ENCODE measurements around the gene RILPL1.
"Not testable (repeated sequence)": the region's sequence is repeated elsewhere in the genome, so short reads cannot be mapped to it uniquely, and the experiment has no call there.

RILPL1 gene

GRCh38 chr12:123478762-123479161 lies 54.8 kb downstream of the RILPL1 start:
- Histone ChIP-seq H3K36me3 (ENCODE audit: insufficient read depth, low read length) (no peaks in the 10 kb centered on the region), H3K9me3 (ENCODE audit: control insufficient read depth, insufficient read depth, low read length) (no peaks in the 10 kb centered on the region), H3K9ac (ENCODE audit: low read depth, low read length) (no peak overlapping the region), H3K4me1 (ENCODE audit: insufficient read depth, low read length) (no peaks in the 10 kb centered on the region; the same call in 1 of the 2 replicates)

- Histone ChIP-seq H3K4me1 (ENCODE audit: insufficient read depth, low read length) (no peaks in the 10 kb centered on the region), H3K36me3 (ENCODE audit: insufficient read depth, low read length) (no peaks in the 10 kb centered on the region), H3K9ac (ENCODE audit: low read depth, low read length) (no peak overlapping the region), H3K9me3 (ENCODE audit: control insufficient read depth, insufficient read depth, low read length) (no peaks in the 10 kb centered on the region)
Observed at GRCh38 chr12:123478069-123478468, 55.5 kb downstream of the RILPL1 start.

GRCh38 chr12:123475246-123475703 lies 58.2 kb downstream of the RILPL1 start:
- Histone ChIP-seq H3K4me1 (ENCODE audit: insufficient read depth, low read length) (no peaks in the 10 kb centered on the region), H3K36me3 (ENCODE audit: insufficient read depth, low read length) (no peaks in the 10 kb centered on the region; the same call in 1 of the 2 replicates), H3K9me3 (ENCODE audit: control insufficient read depth, insufficient read depth, low read length) (no peaks in the 10 kb centered on the region), H3K9ac (ENCODE audit: low read depth, low read length) (no peak overlapping the region)

GRCh38 chr12:123474485-123475245 lies 58.9 kb downstream of the RILPL1 start:
- Histone ChIP-seq H3K9me3 (ENCODE audit: control insufficient read depth, insufficient read depth, low read length) (no peaks in the 10 kb centered on the region), H3K9ac (ENCODE audit: low read depth, low read length) (no peak overlapping the region), H3K36me3 (ENCODE audit: insufficient read depth, low read length) (no peaks in the 10 kb centered on the region; the same call in 1 of the 2 replicates), H3K4me1 (ENCODE audit: insufficient read depth, low read length) (no peaks in the 10 kb centered on the region)

- Histone ChIP-seq H3K9me3 (ENCODE audit: control insufficient read depth, insufficient read depth, low read length) (no peaks in the 10 kb centered on the region), H3K4me1 (ENCODE audit: insufficient read depth, low read length) (no peaks in the 10 kb centered on the region), H3K36me3 (ENCODE audit: insufficient read depth, low read length) (no peaks in the 10 kb centered on the region; the same call in 1 of the 2 replicates), H3K9ac (ENCODE audit: low read depth, low read length) (no peak overlapping the region)
Observed at GRCh38 chr12:123472438-123472849, 61.1 kb downstream of the RILPL1 start.

GRCh38 chr12:123471374-123472068 lies 62.0 kb downstream of the RILPL1 start:
- H3K9ac ChIP-seq (ENCODE audit: low read depth, low read length) = no peak overlapping the region
- no peaks in the 10 kb centered on the region; the same call in 1 of the 2 replicates for H3K36me3 ChIP-seq (ENCODE audit: insufficient read depth, low read length)
- no peaks in the 10 kb centered on the region for H3K4me1 ChIP-seq (ENCODE audit: insufficient read depth, low read length)
- no peaks in the 10 kb centered on the region for H3K9me3 ChIP-seq (ENCODE audit: control insufficient read depth, insufficient read depth, low read length)

- H3K4me1 ChIP-seq (ENCODE audit: insufficient read depth, low read length) = no peaks in the 10 kb centered on the region
- H3K9me3 ChIP-seq (ENCODE audit: control insufficient read depth, insufficient read depth, low read length) = no peaks in the 10 kb centered on the region
- no peak overlapping the region for H3K9ac ChIP-seq (ENCODE audit: low read depth, low read length)
- no peaks in the 10 kb centered on the region; the same call in 1 of the 2 replicates for H3K36me3 ChIP-seq (ENCODE audit: insufficient read depth, low read length)
Observed at GRCh38 chr12:123469978-123470377, 63.5 kb downstream of the RILPL1 start.

GRCh38 chr12:123468786-123469185 lies 64.7 kb downstream of the RILPL1 start:
- Histone ChIP-seq H3K36me3 (ENCODE audit: insufficient read depth, low read length) (no peaks in the 10 kb centered on the region; the same call in 1 of the 2 replicates), H3K9ac (ENCODE audit: low read depth, low read length) (no peak overlapping the region), H3K9me3 (ENCODE audit: control insufficient read depth, insufficient read depth, low read length) (no peaks in the 10 kb centered on the region), H3K4me1 (ENCODE audit: insufficient read depth, low read length) (no peaks in the 10 kb centered on the region)

GRCh38 chr12:123465084-123465483 lies 68.4 kb downstream of the RILPL1 start:
- H3K9me3 ChIP-seq (ENCODE audit: control insufficient read depth, insufficient read depth, low read length) = no peaks in the 10 kb centered on the region
- no peaks in the 10 kb centered on the region for H3K36me3 ChIP-seq (ENCODE audit: insufficient read depth, low read length)
- no peak overlapping the region for H3K9ac ChIP-seq (ENCODE audit: low read depth, low read length)
- H3K4me1 ChIP-seq (ENCODE audit: insufficient read depth, low read length) = no peaks in the 10 kb centered on the region

- not testable (repeated sequence) for H3K9ac ChIP-seq (ENCODE audit: low read depth, low read length); H3K9me3 ChIP-seq (ENCODE audit: control insufficient read depth, insufficient read depth, low read length); H3K4me1 ChIP-seq (ENCODE audit: insufficient read depth, low read length); H3K36me3 ChIP-seq (ENCODE audit: insufficient read depth, low read length)
Observed at GRCh38 chr12:123463174-123463573, 70.3 kb downstream of the RILPL1 start.

- peak within 1 kb of the TSS; percentile 87 for H3K9ac ChIP-seq (ENCODE audit: low read depth, low read length)
- H3K36me3 ChIP-seq (ENCODE audit: insufficient read depth, low read length) = no peaks in the 10 kb centered on the region
- H3K4me1 ChIP-seq (ENCODE audit: insufficient read depth, low read length) = no peaks in the 10 kb centered on the region
- no peaks in the 10 kb centered on the region for H3K9me3 ChIP-seq (ENCODE audit: control insufficient read depth, insufficient read depth, low read length)
Observed at GRCh38 chr12:123457980-123458779, 75.3 kb downstream of the RILPL1 start, which contains the start of gene SNRNP35. TSS of gene SNRNP35 (plus strand) at chr12:123458139. CDS start at chr12:123465541, 7,402 bp downstream.

- no peak overlapping the region for H3K9ac ChIP-seq (ENCODE audit: low read depth, low read length)
- H3K36me3 ChIP-seq (ENCODE audit: insufficient read depth, low read length) = no peaks in the 10 kb centered on the region
- H3K4me1 ChIP-seq (ENCODE audit: insufficient read depth, low read length) = no peaks in the 10 kb centered on the region
- no peaks in the 10 kb centered on the region for H3K9me3 ChIP-seq (ENCODE audit: control insufficient read depth, insufficient read depth, low read length)
Observed at GRCh38 chr12:123453165-123453564, 80.4 kb downstream of the RILPL1 start.

GRCh38 chr12:123452276-123452550 lies 81.3 kb downstream of the RILPL1 start:
- not testable (repeated sequence) for H3K9ac ChIP-seq (ENCODE audit: low read depth, low read length); H3K9me3 ChIP-seq (ENCODE audit: control insufficient read depth, insufficient read depth, low read length); H3K4me1 ChIP-seq (ENCODE audit: insufficient read depth, low read length); H3K36me3 ChIP-seq (ENCODE audit: insufficient read depth, low read length)

- Histone ChIP-seq H3K4me1 (ENCODE audit: insufficient read depth, low read length) (peaks cover 9% of the 10 kb centered on the region; the same call in 1 of the 2 replicates), H3K36me3 (ENCODE audit: insufficient read depth, low read length) (no peaks in the 10 kb centered on the region), H3K9me3 (ENCODE audit: control insufficient read depth, insufficient read depth, low read length) (no peaks in the 10 kb centered on the region), H3K9ac (ENCODE audit: low read depth, low read length) (no peak overlapping the region)
Observed at GRCh38 chr12:123450636-123451035, 82.9 kb downstream of the RILPL1 start.
